Measurements from ENCODE around the gene WNK2.

GRCh38 chr9:93186215-93186945, 2.4 kb downstream of the WNK2 start:
- TF ChIP-seq CTCF (IDR thresholded peaks at IDR 0.05; ENCODE audit: insufficient read depth, low read length) = no peak
- no peak for TF ChIP-seq SPI1 (IDR thresholded peaks at IDR 0.05; ENCODE audit: borderline replicate concordance, low read depth)
- TF ChIP-seq REST (IDR thresholded peaks at IDR 0.05; ENCODE audit: insufficient replicate concordance, low read depth) = no peak
- no peak for TF ChIP-seq POLR2AphosphoS5 (IDR thresholded peaks at IDR 0.05; ENCODE audit: low read depth)
- no peak for TF ChIP-seq GABPA (IDR thresholded peaks at IDR 0.05; ENCODE audit: low read depth)

Data from HL-60 (cell line).